ENCODE data around the gene RC3H1.

GRCh38 chr1:174032671-174033222, 10.6 kb upstream of the RC3H1 start:
- TF ChIP-seq CTCF (IDR thresholded peaks at IDR 0.05; ENCODE audit: low read length) (no peak), EZH2 (optimal IDR thresholded peaks at IDR 0.05; ENCODE audit: low read depth, low read length) (no peak), EZH2phosphoT487 (IDR thresholded peaks at IDR 0.05; ENCODE audit: low read length) (no peak)

Measured in MM.1S (cell line).